HG02852 (cell line): ENCODE measurements around the gene CALN1.

ENCODE experiments used
- ATAC-seq: cut with Tn5 transposase; IDR thresholded peaks from one replicate; pipeline ENCODE4 v1.9.1; 2021; ENCODE audit warnings: mild to moderate bottlenecking, moderate library complexity; ENCODE audit not compliant: unreplicated experiment

Gene CALN1

GRCh38 chr7:72272479-72272878 lies 139.7 kb downstream of the CALN1 start:
- ATAC-seq = no peak

GRCh38 chr7:72268796-72269195 lies 143.3 kb downstream of the CALN1 start:
- no peak for ATAC-seq

GRCh38 chr7:72268090-72268489 lies 144.0 kb downstream of the CALN1 start:
- ATAC-seq = no peak

- no peak for ATAC-seq
Measured at GRCh38 chr7:72267291-72267800, 144.8 kb downstream of the CALN1 start.

- ATAC-seq = no peak
Measured at GRCh38 chr7:72266771-72267170, 145.4 kb downstream of the CALN1 start.

- no peak for ATAC-seq
Measured at GRCh38 chr7:72265071-72265904, 146.8 kb downstream of the CALN1 start.

GRCh38 chr7:72260406-72260805 lies 151.7 kb downstream of the CALN1 start:
- no peak for ATAC-seq

- ATAC-seq = no peak
Measured at GRCh38 chr7:72258074-72258473, 154.1 kb downstream of the CALN1 start.

- no peak for ATAC-seq
Measured at GRCh38 chr7:72254455-72254854, 157.7 kb downstream of the CALN1 start.

GRCh38 chr7:72249106-72249505 lies 163.0 kb downstream of the CALN1 start:
- ATAC-seq = no peak

GRCh38 chr7:72244826-72245398 lies 167.2 kb downstream of the CALN1 start:
- ATAC-seq = no peak

- no peak for ATAC-seq
Measured at GRCh38 chr7:72243329-72243728, 168.8 kb downstream of the CALN1 start.

- ATAC-seq = no peak
Measured at GRCh38 chr7:72235351-72235750, 176.8 kb downstream of the CALN1 start.

GRCh38 chr7:72234086-72234485 lies 178.1 kb downstream of the CALN1 start:
- ATAC-seq = no peak

GRCh38 chr7:72230281-72230680 lies 181.9 kb downstream of the CALN1 start:
- no peak for ATAC-seq

- ATAC-seq = no peak
Measured at GRCh38 chr7:72223351-72223750, 188.8 kb downstream of the CALN1 start.

GRCh38 chr7:72222136-72222535 lies 190.0 kb downstream of the CALN1 start:
- ATAC-seq = no peak

- ATAC-seq = no peak
Measured at GRCh38 chr7:72219500-72219899, 192.6 kb downstream of the CALN1 start.

GRCh38 chr7:72217151-72217550 lies 195.0 kb downstream of the CALN1 start:
- ATAC-seq = no peak

GRCh38 chr7:72213769-72214168 lies 198.4 kb downstream of the CALN1 start:
- ATAC-seq = no peak

GRCh38 chr7:72213081-72213480 lies 199.1 kb downstream of the CALN1 start:
- ATAC-seq = no peak

GRCh38 chr7:72211175-72211574 lies 201.0 kb downstream of the CALN1 start:
- no peak for ATAC-seq
